HCT116 (cell line): ENCODE measurements around the gene KRTAP3-3. TPM values are rescaled to one million over a fixed set of nuclear protein-coding genes. Genes with fewer than 3 reads are reported as not detected.

Source experiments
- ATAC-seq: fragments of 200-7000 bp; cut with Tn5 transposase; 2 replicates; pipeline ENCODE4 v1.9.1; 2020; ENCODE audit warnings: mild to moderate bottlenecking, moderate library complexity
- BruUV-seq: library from RNA; stranded (reverse); fragments of 400-500 nt; replicated peaks from 2 replicates; lab custom pipeline; 2021; lab: Mats Ljungman, UMichigan
- CTCF ChIA-PET: fragments of 300-600 bp; sonication (Branson Sonifier 250); formaldehyde crosslinking; loops from one replicate; lab custom pipeline; 2021; ENCODE audit warnings: antibody characterized with exemption; lab: Charles Lee
- POLR2A ChIA-PET: fragments of 300-600, 350-600 bp; sonication (Branson Sonifier 250); formaldehyde crosslinking; loops from one replicate; lab custom pipeline; 2021; ENCODE audit warnings: antibody characterized with exemption; lab: Charles Lee
- RAD21 ChIA-PET, 2 experiments: fragments of 300-600 bp; sonication (Branson Sonifier 250); formaldehyde crosslinking; loops; one replicate each; lab custom pipeline; 2023; ENCODE audit warnings: low total read pairs in 2 of 2; ENCODE audit not compliant: uncharacterized antibody in 2 of 2, unreplicated experiment in 2 of 2, low non-redundant PET in 1 of 2; lab: Charles Lee
- DNase-seq: peaks from one replicate; pipeline ENCODE4 v3.0.0-alpha.2; 2010; ENCODE audit warnings: low read depth, low spot score
- H2AFZ ChIP-seq: fragments of 200-600 bp; shearing (Covaris generic), sonication (generic); 2 replicates; pipeline ENCODE4 v1.6.1; 2017; ENCODE audit warnings: low read depth, mixed run types, mixed read lengths, antibody characterized with exemption, low read length; ENCODE audit not compliant: poor library complexity, severe bottlenecking
- H3K27ac ChIP-seq: 2 replicates; pipeline ENCODE4 v1.5.1; 2012; ENCODE audit warnings: low read depth, low read length
- H3K27me3 ChIP-seq: fragments of 200-600 bp; sonication (generic); 2 replicates; pipeline ENCODE4 v1.6.1; 2016; ENCODE audit warnings: mixed run types, low read length, mixed read lengths; ENCODE audit not compliant: insufficient read depth
- H3K36me3 ChIP-seq, 2 experiments: fragments of 200-500 bp in 1 of 2; fragments of 200-600 bp in 1 of 2; sonication (Bioruptor generic) in 1 of 2; sonication (generic) in 1 of 2; 2 replicates each; pipeline versions ENCODE4 v1.5.1 to v1.6.1; 2014 to 2016; ENCODE audit warnings: low read length in 2 of 2, inconsistent platforms in 1 of 2, mixed read lengths in 1 of 2, mixed run types in 1 of 2; ENCODE audit not compliant: insufficient read depth in 2 of 2, control insufficient read depth in 1 of 2
- H3K4me1 ChIP-seq, 2 experiments: fragments of 200-600 bp in 1 of 2; sonication (generic) in 1 of 2; 2 replicates each; pipeline versions ENCODE4 v1.5.1 to v1.6.1; 2012 to 2017; ENCODE audit warnings: low read length in 2 of 2, inconsistent platforms in 1 of 2, mild to moderate bottlenecking in 1 of 2, mixed read lengths in 1 of 2, mixed run types in 1 of 2, moderate library complexity in 1 of 2; ENCODE audit not compliant: insufficient read depth in 2 of 2, control insufficient read depth in 1 of 2
- H3K4me2 ChIP-seq: fragments of 200-600 bp; sonication (generic); 2 replicates; pipeline ENCODE4 v1.6.1; 2017; ENCODE audit warnings: mixed run types, low read length, mixed read lengths
- H3K4me3 ChIP-seq, 2 experiments: fragments of 200-600 bp in 1 of 2; sonication (generic) in 1 of 2; replicated peaks in 1 of 2; 2 replicates each; pipeline ENCODE4 v1.5.1; 2011 to 2016; ENCODE audit warnings: low read length in 2 of 2, control low read depth in 1 of 2, low read depth in 1 of 2, mild to moderate bottlenecking in 1 of 2, mixed read lengths in 1 of 2, mixed run types in 1 of 2
- H3K79me2 ChIP-seq: fragments of 200-600 bp; sonication (generic); 2 replicates; pipeline ENCODE4 v1.6.1; 2017; ENCODE audit warnings: mild to moderate bottlenecking, mixed run types, low read length, moderate library complexity, mixed read lengths; ENCODE audit not compliant: insufficient read depth
- H3K9ac ChIP-seq: fragments of 200-600 bp; sonication (generic); 2 replicates; pipeline ENCODE4 v1.6.1; 2016; ENCODE audit warnings: low read length, mixed read lengths
- H3K9me2 ChIP-seq: fragments of 200-600 bp; sonication (generic), shearing (Covaris generic); 2 replicates; pipeline ENCODE4 v1.6.1; 2017; ENCODE audit warnings: mixed run types, mild to moderate bottlenecking, moderate library complexity; ENCODE audit not compliant: insufficient read depth
- H3K9me3 ChIP-seq, 2 experiments: fragments of 200-500 bp in 1 of 2; fragments of 200-600 bp in 1 of 2; sonication (Bioruptor generic) in 1 of 2; sonication (generic) in 1 of 2; 2 replicates each; pipeline ENCODE4 v1.6.1; 2014 to 2017; ENCODE audit warnings: low read length in 2 of 2, mixed read lengths in 2 of 2, inconsistent platforms in 1 of 2, low read depth in 1 of 2, mild to moderate bottlenecking in 1 of 2, mixed run types in 1 of 2, moderate library complexity in 1 of 2; ENCODE audit not compliant: control insufficient read depth in 1 of 2, insufficient read depth in 1 of 2
- H4K20me1 ChIP-seq: fragments of 200-600 bp; sonication (generic), shearing (Covaris generic); 2 replicates; pipeline ENCODE4 v1.6.1; 2017; ENCODE audit warnings: mixed run types, mild to moderate bottlenecking, moderate library complexity; ENCODE audit not compliant: insufficient read depth
- CBX3 ChIP-seq: IDR thresholded peaks from 2 replicates; pipeline ENCODE4 v1.6.1; 2012; ENCODE audit warnings: low read depth
- CEBPB ChIP-seq: IDR thresholded peaks from 2 replicates; pipeline ENCODE4 v1.6.1; 2012; ENCODE audit warnings: low read depth
- CTCF ChIP-seq, 3 experiments: fragments of 200-600 bp in 1 of 3; sonication (generic) in 1 of 3; IDR thresholded peaks in 2 of 3; conservative IDR thresholded peaks in 1 of 3; 2 replicates each; pipeline ENCODE4 v1.5.1; 2012 to 2017; ENCODE audit warnings: low read depth in 2 of 3, low read length in 2 of 3, antibody characterized with exemption in 1 of 3, borderline replicate concordance in 1 of 3, control low read depth in 1 of 3, mild to moderate bottlenecking in 1 of 3, mixed read lengths in 1 of 3, mixed run types in 1 of 3, moderate library complexity in 1 of 3; ENCODE audit not compliant: insufficient read depth in 1 of 3
- EZH2 ChIP-seq: fragments of 200-600 bp; sonication (generic); IDR thresholded peaks from 2 replicates; pipeline ENCODE4 v1.6.1; 2017; ENCODE audit warnings: antibody characterized with exemption, mixed run types
- FOSL1 ChIP-seq: IDR thresholded peaks from 2 replicates; pipeline ENCODE4 v1.6.1; 2012; ENCODE audit warnings: low read depth
- JUND ChIP-seq: IDR thresholded peaks from 2 replicates; pipeline ENCODE4 v1.6.1; 2012
- MAX ChIP-seq: IDR thresholded peaks from 2 replicates; pipeline ENCODE4 v1.6.1; 2012
- POLR2A ChIP-seq: IDR thresholded peaks from 2 replicates; pipeline ENCODE4 v1.7.0; 2011; ENCODE audit warnings: borderline replicate concordance; ENCODE audit not compliant: insufficient read depth, insufficient read length; ENCODE audit errors: extremely low read depth
- POLR2AphosphoS5 ChIP-seq: IDR thresholded peaks from 2 replicates; pipeline ENCODE4 v1.6.1; 2011; ENCODE audit warnings: mild to moderate bottlenecking, low read depth, low read length, moderate library complexity
- RAD21 ChIP-seq: IDR thresholded peaks from 2 replicates; pipeline ENCODE4 v1.6.1; 2012; ENCODE audit warnings: low read depth, mild to moderate bottlenecking
- REST ChIP-seq: IDR thresholded peaks from 2 replicates; pipeline ENCODE4 v1.6.1; 2012; ENCODE audit warnings: low read depth
- SIN3A ChIP-seq: IDR thresholded peaks from 2 replicates; pipeline ENCODE4 v1.6.1; 2012; ENCODE audit warnings: low read depth
- SP1 ChIP-seq: IDR thresholded peaks from 2 replicates; pipeline ENCODE4 v1.6.1; 2012; ENCODE audit warnings: low read depth
- SRF ChIP-seq: IDR thresholded peaks from 2 replicates; pipeline ENCODE4 v1.6.1; 2012; ENCODE audit warnings: low read depth
- TCF7L2 ChIP-seq: IDR thresholded peaks from 2 replicates; pipeline ENCODE4 v1.7.0; 2011; ENCODE audit warnings: borderline replicate concordance, inconsistent platforms; ENCODE audit not compliant: insufficient read depth, insufficient read length; ENCODE audit errors: extremely low read depth
- ZFX ChIP-seq: fragments of 450-650 bp; IDR thresholded peaks from 2 replicates; pipeline ENCODE4 v1.6.1; 2017
- ZNF274 ChIP-seq: fragments of 200-500 bp; sonication (Bioruptor generic); IDR thresholded peaks from 2 replicates; pipeline ENCODE4 v1.6.1; 2014; ENCODE audit warnings: mild to moderate bottlenecking, low read depth, low read length, inconsistent platforms
- intact Hi-C: fragments of 100-400 bp; cut with micrococcal nuclease; formaldehyde crosslinking; loops from 2 replicates; pipeline ENCODE4 v1.10.0; 2022
- total RNA-seq: library from RNA; stranded (reverse); gene quantifications from one replicate; pipeline ENCODE4 v1.2.1, GENCODE V29; 2021; ENCODE audit not compliant: unreplicated experiment

The KRTAP3-3 gene
- total RNA-seq, 1 experiment from 2014 or later: not detected

GRCh38 chr17:41019415-41019814, 25.5 kb upstream of the KRTAP3-3 start:
- Histone ChIP-seq H3K36me3 (no peaks in the 10 kb centered on the region; a peak in 1 of 4 replicates), H3K27ac (no peak overlapping the region), H3K4me3 (no peak overlapping the region), H2AFZ (no peak overlapping the region), H3K9me2 (no peaks in the 10 kb centered on the region), H4K20me1 (no peaks in the 10 kb centered on the region), H3K9me3 (peaks cover 0 to 9% of the 10 kb centered on the region in 2 experiments; a peak in 1 of 4 replicates), H3K27me3 (no peaks in the 10 kb centered on the region), H3K9ac (no peak overlapping the region), H3K79me2 (no peaks in the 10 kb centered on the region), H3K4me1 (no peaks in the 10 kb centered on the region), H3K4me2 (no peak overlapping the region)
- ATAC-seq (no peak), DNase-seq (no peak)
- RAD21 ChIA-PET: no interaction called here
- CTCF ChIA-PET: no interaction called here
- BruUV-seq: no TSS peak
- POLR2A ChIA-PET: no interaction called here
- no peak for TF ChIP-seq POLR2AphosphoS5
- no peak for TF ChIP-seq RAD21
- TF ChIP-seq ZFX: no peak
- TF ChIP-seq POLR2A: no peak
- TF ChIP-seq FOSL1: no peak
- TF ChIP-seq JUND: no peak
- no peak for TF ChIP-seq TCF7L2
- no peak for TF ChIP-seq SIN3A
- TF ChIP-seq SRF: no peak
- TF ChIP-seq ZNF274: no peak
- no peak for TF ChIP-seq MAX
- no peak for TF ChIP-seq SP1
- intact Hi-C loops: no loop called here

- H3K4me2 ChIP-seq: no peak overlapping the region
- H4K20me1 ChIP-seq: no peaks in the 10 kb centered on the region
- ChIA-PET POLR2A (no interaction called here), RAD21 (no interaction called here), CTCF (no interaction called here)
- no peak overlapping the region for H3K4me3 ChIP-seq
- intact Hi-C loops: no loop called here
- DNase-seq: no peak
- BruUV-seq: no TSS peak
- H3K79me2 ChIP-seq: no peaks in the 10 kb centered on the region
- peaks cover 0 to 7% of the 10 kb centered on the region in 2 experiments; a peak in 1 of 4 replicates for H3K9me3 ChIP-seq
- no peaks in the 10 kb centered on the region for H3K4me1 ChIP-seq
- no peak for ATAC-seq
- no peaks in the 10 kb centered on the region; a peak in 1 of 4 replicates for H3K36me3 ChIP-seq
- no peak overlapping the region for H3K9ac ChIP-seq
- H2AFZ ChIP-seq: no peak overlapping the region
- no peaks in the 10 kb centered on the region for H3K9me2 ChIP-seq
- H3K27ac ChIP-seq: no peak overlapping the region
- H3K27me3 ChIP-seq: no peaks in the 10 kb centered on the region
- TF ChIP-seq ZFX (no peak), EZH2 (no peak), REST (no peak), CBX3 (no peak), CTCF (IDR thresholded peaks at IDR 0.05 in 2 of 3, conservative IDR thresholded peaks at IDR 0.05 in 1 of 3; ENCODE audit: borderline replicate concordance in 1 of 3, insufficient read depth in 1 of 3, low read depth in 2 of 3, low read length in 2 of 3) (no peak), FOSL1 (no peak), MAX (no peak), ZNF274 (no peak), SP1 (no peak), TCF7L2 (no peak), CEBPB (no peak)
Measured at GRCh38 chr17:41018541-41018940, 24.6 kb upstream of the KRTAP3-3 start.
